NOMO-1 treated with DMSO at 0.1 percent for 48 hours (cell line): Measurements from ENCODE around the gene UBL7.
A peak's percentile ranks its signal among the peaks of the same experiment; 100 is the strongest.

Source experiments
- DNase-seq: peaks from one replicate; lab custom pipeline; 2025; ENCODE audit not compliant: unreplicated experiment; lab: John Stamatoyannopoulos, UW

Gene UBL7

DNA sequence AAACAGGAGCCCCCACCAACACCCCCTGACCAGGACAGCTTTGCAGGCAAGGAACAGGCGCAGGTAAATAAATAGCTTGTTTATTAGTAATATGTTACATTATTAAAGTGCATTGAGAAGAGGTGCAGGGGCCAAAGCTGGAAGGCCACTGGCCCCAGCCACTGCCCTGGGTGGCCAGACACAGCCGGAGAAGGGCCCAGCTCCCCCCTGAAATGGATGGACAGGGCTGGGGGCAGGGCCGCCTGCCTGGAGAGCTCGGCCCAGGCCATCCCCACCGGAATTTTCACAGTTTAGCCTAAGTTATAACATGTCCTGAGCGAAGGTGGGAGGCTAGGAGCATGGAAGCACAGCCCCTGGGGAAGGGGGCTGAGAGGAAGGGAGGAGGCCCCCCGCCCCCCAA is 51.7 kb downstream of the UBL7 start:
- DNase-seq, result no peak

DNA sequence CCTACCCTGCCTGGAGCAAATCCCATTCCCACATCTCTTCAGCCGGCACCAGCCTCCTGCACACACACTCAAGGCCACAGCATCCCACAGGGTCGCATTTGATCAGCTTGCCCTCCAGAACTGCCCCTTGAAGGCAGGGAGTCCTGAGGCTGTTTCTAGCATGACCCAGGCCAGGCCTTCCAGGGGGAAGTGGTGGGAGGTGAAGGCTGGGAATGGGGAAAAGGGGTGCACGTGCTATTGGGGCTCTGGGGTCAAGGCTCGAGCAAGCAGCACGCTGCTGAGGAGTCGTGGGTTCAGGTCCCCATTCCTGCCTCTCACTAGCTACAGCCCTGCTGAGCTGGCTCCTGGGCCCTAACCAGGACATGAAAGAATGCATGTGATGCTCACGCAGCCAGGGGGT is 52.1 kb downstream of the UBL7 start:
- no peak for DNase-seq

DNA sequence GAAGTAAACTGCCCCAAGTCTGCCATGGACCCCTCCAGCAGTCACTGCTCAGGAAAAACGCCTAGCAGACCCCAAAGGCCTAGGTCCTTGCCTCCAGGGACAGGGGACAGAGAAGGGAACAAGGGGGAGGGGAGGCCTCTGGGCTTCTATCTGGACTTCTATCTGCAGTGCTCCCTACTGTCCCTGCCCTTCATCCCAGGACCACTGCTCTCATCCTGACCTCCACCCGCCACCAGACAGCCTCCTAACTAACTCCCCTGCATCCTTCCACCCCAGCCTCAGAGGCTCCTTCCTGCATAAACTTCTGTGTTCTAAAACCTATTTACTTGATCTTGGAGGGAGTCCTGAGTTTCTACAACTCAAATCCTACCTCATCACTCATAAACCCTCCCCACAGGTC is 52.6 kb downstream of the UBL7 start:
- DNase-seq, result no peak

DNA sequence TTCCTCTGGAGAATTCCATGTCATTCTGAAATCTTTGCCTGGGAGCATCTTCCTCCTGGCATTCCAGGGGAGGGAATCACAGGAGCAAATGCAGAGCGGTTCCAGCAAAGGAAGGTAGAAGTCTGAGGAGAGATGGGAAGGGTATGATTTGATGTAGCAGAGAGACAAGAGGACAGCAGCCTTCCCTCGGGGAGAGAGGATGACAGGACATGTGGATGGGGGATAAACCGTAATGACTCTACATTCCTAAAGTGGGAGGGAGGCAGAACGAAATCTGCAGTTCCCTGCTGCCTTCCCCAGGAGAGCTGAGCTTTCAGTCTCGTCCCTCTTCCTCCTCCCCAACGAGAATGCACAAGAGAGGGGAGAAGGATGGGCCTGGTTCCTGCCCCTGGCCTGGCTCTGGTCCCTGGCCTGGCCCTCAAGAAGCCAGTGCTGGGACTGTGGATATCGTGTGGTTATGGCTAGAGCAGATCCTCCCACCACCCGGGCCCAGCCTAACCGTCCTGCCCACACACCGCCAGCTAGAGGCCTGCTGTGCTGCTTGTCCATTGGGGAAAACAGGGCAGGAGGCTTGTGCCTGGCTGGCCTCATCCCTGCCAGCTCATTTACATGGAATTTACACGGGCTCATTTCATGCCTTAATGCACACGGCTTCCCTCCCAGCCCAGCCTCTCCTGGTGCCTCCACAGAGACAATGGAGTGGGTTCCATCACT is 53.8 kb downstream of the UBL7 start:
- no peak for DNase-seq

DNA sequence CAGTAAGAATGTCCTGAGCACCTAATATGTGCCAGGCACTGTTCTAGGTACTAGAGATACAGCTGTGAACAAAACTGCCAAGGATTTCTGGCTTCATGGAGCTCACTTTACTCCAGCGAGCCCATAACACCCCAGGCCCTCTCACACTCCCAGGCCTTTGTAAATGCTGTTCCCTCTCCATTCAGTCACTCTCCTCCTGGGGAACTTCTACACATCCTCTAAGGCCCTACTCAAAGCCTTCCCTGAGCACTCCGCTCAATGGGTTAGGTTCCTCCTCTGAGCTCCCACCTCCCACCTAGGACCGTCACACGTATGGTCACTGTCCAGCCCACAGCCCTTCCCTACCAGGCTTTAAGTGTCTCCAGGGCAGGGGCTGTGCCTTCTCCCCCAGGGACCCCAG is 54.4 kb downstream of the UBL7 start:
- no peak for DNase-seq

DNA sequence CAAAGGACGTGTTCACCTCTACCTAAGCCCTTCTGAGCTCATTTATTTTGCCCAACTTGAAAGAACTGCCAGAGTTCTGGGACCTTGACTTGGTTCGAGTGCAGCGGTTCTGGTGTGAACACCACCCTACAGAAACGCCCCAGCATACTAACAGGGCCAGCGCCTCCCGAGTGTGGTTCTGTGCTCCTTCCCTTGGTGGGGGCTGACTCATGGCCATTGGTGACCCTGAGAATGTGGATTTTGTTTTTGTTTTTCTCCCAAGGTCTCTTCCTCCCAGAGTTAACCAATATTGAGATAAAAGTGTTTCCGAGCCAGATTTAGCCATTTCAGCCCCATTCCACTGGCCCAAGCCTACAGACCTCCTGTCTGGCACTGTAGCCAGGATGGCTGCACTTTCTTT is 55.1 kb downstream of the UBL7 start:
- DNase-seq, result no peak

DNA sequence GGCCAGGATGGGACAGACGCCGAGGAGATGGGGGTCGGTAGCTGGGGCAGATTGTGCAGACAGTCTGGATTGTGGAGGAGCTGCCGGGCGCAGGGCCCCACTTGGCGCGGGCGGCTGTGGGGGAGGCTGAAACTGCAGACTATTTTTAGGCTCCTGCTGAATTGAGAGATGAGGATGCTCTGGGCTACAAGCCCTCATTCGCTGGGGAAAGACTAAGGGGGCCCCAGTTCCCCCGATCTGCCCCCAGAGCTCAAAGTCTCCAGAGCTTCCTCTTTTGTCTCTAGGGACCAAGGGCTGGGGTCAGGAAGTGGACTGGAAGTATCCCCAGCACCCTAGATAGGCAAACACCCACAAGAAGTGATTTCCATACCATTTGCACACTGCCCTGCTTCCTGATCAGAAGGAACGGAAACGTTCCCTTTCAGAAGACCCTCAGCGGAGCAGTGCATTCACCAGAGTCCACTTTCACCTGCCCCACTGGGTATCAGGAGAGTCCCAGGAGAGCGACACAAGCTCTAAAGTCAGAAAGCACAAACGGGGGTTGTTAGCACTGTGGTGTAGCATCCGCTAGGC is 56.9 kb downstream of the UBL7 start:
- peak; percentile 33 for DNase-seq

DNA sequence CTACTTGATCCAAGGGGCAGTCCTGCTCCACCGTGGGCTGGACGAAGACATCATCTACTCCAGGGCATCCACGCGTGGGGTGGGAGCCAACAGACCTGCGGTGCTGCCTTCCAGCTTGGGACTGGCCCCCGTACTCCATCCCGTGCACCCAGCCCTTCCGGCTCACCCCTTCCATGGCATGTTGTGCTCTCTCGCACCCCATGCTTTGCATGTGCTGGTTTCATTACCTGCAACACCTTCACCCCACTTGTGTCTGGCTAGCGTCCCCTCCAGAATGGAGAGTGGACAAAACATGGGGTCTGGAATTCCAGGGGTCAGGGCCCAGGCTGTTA is 57.4 kb downstream of the UBL7 start:
- no peak for DNase-seq

DNA sequence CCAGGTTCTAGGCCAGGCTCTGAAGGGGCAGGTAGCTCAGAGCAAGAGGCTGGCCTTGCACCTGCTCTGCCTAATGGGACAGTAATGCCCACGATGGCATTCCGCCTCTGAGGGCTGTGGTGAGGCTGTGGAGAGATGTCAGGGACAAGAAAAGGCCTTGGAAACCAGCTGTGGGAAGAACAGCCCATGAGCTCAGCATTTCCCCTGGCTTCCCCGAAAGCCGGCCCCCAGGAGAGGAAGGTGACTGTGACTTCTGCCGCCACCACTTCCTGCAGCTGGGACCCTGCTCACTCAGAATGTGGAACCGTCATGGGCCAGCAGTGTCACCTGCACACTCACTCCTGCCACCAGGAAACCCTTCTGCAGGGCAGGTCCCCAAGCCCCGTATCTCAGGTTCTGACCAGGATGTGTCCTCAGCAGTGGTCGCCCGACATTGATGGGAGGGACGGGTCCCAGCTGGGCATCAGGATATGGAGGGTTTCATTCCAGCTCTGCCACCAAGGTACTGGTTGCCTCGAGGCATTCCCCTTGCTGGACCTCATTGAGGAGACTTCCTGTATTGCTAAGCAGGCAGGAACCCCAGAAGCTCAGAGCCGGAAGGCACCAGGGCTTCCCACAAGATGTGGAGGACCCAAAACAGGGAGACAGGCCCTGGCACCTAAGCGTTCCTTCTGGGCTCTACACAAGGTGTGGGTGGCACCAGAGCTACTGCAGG is 57.9 kb downstream of the UBL7 start:
- DNase-seq, result peak; percentile 73

DNA sequence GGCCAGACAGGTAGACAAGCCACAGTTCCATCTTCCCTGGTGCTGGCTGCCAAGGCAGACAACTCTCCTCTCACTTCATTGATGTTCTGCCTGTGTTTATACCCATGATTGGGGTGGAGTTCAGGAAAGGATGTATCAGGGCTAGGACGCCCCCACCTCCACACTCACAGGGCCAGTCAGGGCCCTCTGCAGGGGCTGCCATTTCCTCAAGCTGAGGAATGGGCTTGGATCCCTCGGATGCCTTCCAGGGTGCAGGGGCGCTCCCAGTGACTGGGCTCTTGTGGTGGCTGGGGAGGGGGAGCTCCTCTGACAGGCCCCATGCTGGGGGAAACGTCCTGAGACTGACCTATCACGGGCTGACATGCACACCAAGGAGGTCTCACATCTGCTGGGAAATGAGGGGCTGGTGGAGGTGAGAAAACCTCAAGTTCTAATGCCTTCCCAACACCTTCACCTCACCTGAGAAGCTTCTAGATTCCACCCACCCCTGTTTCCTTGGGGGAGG is 58.6 kb downstream of the UBL7 start:
- no peak for DNase-seq

DNA sequence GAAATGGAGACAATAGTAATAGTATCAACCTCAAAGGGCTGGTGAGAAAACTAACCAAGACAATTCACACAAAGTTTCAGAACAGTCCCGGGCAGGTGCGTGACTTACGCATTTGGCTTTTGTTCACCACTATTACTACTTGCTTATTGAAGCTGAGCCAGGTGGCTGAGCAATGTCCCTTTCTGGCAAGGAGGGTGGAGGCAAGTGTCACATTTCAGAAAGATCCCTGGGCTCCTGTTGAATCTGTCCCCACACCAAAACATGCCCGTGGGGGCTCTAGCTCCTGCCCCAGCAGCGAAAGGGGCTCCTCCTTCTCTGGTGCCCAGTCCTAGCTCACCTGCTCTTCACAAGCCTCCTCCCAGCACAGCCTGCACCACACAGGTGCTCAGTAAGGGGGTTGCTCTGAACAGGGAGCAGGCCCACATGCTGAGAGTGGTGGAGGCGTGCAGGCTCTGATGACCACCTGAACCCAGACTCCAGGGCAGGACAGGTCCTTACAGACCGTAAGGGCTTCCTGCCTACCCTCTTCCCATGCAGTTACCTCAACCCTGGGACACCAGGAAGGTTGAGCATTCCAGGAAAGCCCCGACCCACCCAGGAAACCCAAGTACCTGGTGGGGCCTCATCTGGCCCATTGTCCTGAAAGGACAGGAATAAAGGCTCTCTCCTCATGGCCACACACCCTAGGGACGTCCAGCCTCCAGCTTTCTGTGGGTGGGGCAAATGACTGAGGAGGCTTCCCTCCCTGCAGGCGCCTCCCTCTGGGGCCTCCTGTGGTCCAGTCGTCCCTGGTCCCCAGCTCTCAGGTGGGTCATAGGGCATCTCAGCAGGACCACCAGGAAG is 59.8 kb downstream of the UBL7 start:
- no peak for DNase-seq

DNA sequence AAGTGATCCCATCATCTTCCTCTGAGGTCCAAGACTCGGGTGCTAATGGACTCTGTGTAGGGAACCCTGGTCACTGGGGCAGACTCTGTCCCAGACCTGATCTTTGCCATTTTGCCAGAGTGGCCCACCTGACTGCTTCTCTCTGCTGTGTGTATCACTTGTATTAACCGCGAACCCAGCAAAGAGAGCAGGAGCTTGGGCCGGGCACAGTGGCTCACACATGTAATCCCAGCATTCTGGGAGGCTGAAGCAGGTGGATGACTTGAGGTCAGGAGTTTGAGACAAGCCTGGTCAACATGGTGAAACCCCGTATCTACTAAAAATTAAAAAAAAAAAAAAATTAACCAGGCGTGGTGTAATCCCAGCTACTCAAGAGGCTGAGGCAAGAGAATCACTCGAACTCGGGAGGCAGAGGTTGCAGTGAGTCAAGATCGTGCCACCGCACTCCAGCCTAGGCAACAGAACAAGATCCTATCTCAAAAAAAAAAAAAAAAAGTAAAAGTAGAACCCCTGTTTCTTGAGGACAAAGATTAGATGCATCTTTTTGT is 60.6 kb downstream of the UBL7 start:
- DNase-seq, result no peak

DNA sequence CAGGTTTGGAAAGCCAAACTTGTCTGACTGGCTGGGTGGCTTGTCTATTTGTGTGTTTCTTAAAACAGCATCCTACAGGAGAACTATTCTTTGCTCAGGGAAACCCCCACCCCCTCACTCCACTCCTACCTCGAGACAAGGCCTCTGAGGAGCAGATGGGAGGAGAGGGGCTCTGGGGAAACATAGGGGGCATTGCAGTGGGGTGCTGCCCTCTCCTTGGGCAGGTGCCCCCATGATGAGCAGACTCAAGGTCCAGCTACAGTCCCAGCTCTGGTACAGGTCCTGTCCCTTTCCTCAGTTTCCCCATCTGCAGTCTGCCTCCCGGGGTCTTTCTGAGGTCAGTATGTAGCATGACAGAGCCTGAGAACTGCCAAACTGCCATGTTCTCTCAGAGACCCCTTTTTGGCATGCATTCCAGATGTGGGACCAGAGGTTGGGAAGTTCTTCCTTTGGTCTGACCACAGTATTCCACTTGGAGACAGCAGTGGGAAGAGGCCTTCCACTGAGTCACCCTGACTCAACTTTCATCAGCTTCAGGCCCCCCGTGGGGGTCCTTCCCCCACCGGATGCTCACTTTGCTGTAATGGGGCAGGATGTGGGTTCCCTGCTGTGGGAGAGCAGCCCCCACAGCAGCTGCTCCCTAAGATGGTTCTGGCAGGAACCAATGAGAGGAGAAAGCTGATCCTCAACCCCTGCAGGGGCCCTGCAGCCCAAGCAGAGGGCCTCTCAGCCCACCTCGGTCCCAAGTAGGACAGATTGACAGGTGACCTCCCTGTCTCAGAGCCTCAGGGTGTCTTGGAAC is 61.2 kb downstream of the UBL7 start:
- no peak for DNase-seq

DNA sequence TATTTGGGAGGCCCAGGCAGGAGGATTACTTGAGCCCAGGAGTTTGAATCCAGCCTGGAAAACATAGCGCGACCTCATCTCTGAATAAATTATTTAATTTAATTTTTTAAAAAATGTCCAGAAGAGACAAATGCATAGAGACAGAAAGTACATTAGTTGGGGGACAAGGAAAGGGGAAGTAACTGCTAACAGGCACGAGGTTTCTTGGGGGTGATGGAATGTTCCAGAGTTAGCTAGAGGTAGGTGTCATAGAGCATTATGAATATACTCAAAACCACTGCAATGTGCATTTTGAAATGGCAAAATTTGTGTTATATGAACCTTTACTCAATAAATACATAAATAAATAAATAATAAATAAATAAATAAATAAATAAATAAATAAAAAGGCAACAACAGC is 61.9 kb downstream of the UBL7 start:
- DNase-seq, result peak; percentile 37

DNA sequence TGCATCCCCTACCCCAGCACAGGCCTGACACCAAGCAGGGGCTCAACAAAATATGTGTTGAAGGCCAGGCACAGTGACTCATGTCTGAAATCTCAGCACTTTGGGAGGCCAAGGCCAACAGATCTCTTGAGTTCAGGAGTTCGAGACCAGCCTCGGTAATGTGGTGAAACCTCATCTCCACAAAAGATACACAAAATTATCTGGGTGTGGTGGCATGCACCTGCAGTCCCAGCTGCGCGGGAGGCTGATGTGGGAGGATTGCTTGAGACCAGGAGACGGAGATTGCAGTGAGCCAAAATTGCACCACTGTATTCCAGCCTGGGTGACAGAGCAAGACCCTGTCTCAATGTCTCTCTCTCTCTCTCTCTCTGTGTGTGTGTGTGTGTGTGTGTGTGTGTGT is 62.8 kb downstream of the UBL7 start:
- DNase-seq, result no peak

DNA sequence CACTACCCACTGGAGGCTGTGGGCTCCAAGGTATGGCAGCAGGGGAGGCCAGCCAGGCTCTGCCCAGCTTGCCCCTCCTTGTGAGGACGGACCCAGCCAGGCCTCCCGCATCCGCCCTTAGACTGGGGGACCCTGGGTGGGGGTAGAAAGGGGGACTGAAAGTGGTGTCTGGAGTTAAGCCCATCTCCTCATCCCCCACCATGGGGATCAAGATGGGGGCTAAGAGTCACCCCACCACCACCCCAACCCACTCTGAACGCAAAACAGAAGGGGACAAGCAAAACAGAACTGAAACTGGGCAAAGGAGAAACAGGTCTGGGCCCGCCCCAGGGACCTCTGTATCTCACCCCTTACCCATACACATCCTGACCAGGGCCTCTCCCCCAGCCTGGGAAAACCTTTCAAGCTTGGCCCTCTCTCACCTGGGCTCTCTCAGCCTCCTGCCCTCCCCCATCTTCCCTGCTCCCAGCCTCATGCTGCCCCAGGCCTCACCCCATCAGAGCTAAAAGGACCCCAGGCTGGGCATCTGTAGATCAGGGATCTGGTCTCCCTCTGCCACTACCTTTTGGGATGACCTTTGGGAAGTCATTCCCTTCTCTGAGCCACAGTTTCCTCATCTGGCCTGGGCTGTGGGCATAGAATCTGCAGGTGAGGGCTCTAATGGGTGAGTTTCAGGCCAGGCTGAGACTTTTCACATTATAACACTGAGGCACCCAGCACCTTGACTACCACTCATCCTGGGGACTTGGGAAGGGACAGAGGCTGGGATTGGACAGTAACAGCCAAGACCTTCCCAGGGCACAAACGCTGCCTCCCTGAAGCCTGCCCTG is 63.5 kb downstream of the UBL7 start:
- peak; percentile 62 for DNase-seq

DNA sequence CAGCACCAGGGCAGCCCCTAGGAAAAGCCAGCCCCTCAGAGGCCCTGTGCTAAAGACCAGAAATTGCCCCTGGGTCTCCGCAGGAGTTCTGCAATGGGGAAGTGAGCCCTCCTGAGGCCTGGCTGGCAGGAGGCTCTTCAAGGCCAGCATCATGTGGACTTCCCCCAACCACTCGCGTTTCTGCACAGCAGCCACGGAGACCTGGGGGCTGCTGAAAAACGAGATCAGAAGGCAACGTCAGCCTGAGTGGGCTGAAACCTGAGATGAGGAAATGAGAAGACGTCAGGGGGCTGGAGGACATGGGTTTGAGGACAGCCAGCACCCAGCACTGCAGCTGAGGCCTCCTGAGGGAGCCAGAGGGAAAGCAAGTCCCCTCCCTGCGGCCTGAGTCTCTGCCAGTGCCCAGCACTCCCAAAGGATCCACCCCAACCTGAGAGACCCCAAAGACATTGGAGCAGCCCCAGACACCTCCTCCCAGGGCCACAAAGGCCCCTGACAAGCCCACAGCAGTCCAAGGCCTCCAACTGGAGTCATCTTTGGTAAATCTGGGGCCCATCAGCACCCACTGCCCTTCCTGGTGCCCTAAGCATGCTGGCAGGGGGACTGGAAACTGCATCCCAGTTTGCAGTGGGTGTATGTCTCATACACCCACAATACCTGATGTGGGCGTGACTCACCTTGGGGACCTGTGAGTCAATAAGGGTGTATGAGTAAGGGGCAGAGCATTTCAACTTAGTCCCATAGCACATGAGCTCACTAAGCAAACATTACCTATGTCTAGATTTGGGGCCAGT is 64.3 kb downstream of the UBL7 start:
- DNase-seq, result peak; percentile 78

DNA sequence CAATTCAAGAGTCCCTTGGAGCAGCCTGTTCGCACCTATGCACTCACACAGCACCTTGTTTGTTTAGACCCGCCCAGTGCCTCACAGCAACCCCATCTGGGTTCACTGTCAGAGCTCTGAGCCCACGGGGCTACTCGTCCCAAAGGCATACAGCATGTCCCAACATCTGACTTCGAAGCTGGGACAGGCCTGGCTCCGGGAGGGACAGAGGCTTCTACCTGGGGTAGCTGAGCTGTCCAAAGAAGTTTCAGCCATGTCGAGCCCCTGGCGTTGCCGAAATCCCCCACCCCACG is 64.9 kb downstream of the UBL7 start:
- no peak for DNase-seq
